Endodermal cell (in vitro differentiated cells): ENCODE measurements around the gene SERTM1. TPM values are rescaled to one million over a fixed set of nuclear protein-coding genes. Genes with fewer than 3 reads are reported as not detected.

ENCODE experiments used
- DNase-seq: peaks from one replicate; pipeline ENCODE4 v3.0.0-alpha.2; 2017
- H3K27ac ChIP-seq: 2 replicates; pipeline ENCODE4 v1.5.1; 2013; ENCODE audit warnings: mild to moderate bottlenecking, low read depth, low read length, moderate library complexity
- H3K27me3 ChIP-seq: 2 replicates; pipeline ENCODE4 v1.6.1; 2013; ENCODE audit warnings: mild to moderate bottlenecking, low read length, moderate library complexity; ENCODE audit not compliant: insufficient read depth, control insufficient read depth, poor library complexity, severe bottlenecking
- H3K36me3 ChIP-seq: 2 replicates; pipeline ENCODE4 v1.7.0; 2013; ENCODE audit warnings: mild to moderate bottlenecking, low read length, moderate library complexity; ENCODE audit not compliant: control insufficient read depth, insufficient read depth
- H3K4me1 ChIP-seq: one replicate; pipeline ENCODE4 v1.7.0; 2013; ENCODE audit warnings: low read length; ENCODE audit not compliant: control insufficient read depth, insufficient read depth
- H3K4me3 ChIP-seq: 2 replicates; pipeline ENCODE4 v1.5.1; 2013; ENCODE audit warnings: mild to moderate bottlenecking, low read length, moderate library complexity
- H3K9ac ChIP-seq: 2 replicates; pipeline ENCODE4 v1.6.1; 2013; ENCODE audit warnings: mild to moderate bottlenecking, low read length, moderate library complexity; ENCODE audit not compliant: poor library complexity, severe bottlenecking; ENCODE audit errors: extremely low read depth
- H3K9me3 ChIP-seq: 2 replicates; pipeline ENCODE4 v1.6.1; 2013; ENCODE audit warnings: mild to moderate bottlenecking, low read length, moderate library complexity; ENCODE audit not compliant: control insufficient read depth
- H3K27ac Mint-ChIP-seq: 2 replicates; pipeline ENCODE4 v1.8.0; 2020; ENCODE audit warnings: mixed read lengths
- H3K27me3 Mint-ChIP-seq: 2 replicates; pipeline ENCODE4 v1.8.0; 2021; ENCODE audit warnings: mild to moderate bottlenecking, mixed read lengths; ENCODE audit not compliant: insufficient read depth
- H3K36me3 Mint-ChIP-seq: 2 replicates; pipeline ENCODE4 v1.8.0; 2020; ENCODE audit warnings: low read depth, mixed read lengths
- H3K4me1 Mint-ChIP-seq: 2 replicates; pipeline ENCODE4 v1.8.0; 2020; ENCODE audit warnings: mixed read lengths
- H3K4me3 Mint-ChIP-seq: 2 replicates; pipeline ENCODE4 v1.8.0; 2020; ENCODE audit warnings: mild to moderate bottlenecking, moderate library complexity, mixed read lengths
- H3K9me3 Mint-ChIP-seq: 2 replicates; pipeline ENCODE4 v1.8.0; 2020; ENCODE audit warnings: mild to moderate bottlenecking, mixed read lengths
- WGBS, 2 experiments: methylation state at CpG; one replicate each; pipeline versions ENCODE4 v1.1.5 to v1.1.7; 2013; ENCODE audit warnings: missing lambda C conversion rate in 2 of 2, mixed read lengths in 1 of 2; ENCODE audit not compliant: insufficient coverage in 1 of 2, insufficient read length in 1 of 2; 5-methylcytosine and 5-hydroxymethylcytosine counted together
- total RNA-seq, 2 donors: library from RNA; stranded (reverse); fragmentation: NEBNext Ultra II Directional in 1 of 2; extraction: Animal tissue kit (Norgen Biotek cat#: 25700) in 1 of 2; gene quantifications; 2 replicates in 1 of 2; 3 replicates in 1 of 2; pipeline ENCODE4 v1.2.1, GENCODE V29; 2021
- TF ChIP-seq, protein P1 (sequence below): fragments of 200-600 bp; sonication (generic); conservative IDR thresholded peaks from 2 replicates; pipeline ENCODE4 v1.5.0; 2021; ENCODE audit warnings: antibody characterized with exemption, mild to moderate bottlenecking

SERTM1 gene
- total RNA-seq, 2 donors from 2014 or later, result 0.13 TPM; not detected in 1

DNA sequence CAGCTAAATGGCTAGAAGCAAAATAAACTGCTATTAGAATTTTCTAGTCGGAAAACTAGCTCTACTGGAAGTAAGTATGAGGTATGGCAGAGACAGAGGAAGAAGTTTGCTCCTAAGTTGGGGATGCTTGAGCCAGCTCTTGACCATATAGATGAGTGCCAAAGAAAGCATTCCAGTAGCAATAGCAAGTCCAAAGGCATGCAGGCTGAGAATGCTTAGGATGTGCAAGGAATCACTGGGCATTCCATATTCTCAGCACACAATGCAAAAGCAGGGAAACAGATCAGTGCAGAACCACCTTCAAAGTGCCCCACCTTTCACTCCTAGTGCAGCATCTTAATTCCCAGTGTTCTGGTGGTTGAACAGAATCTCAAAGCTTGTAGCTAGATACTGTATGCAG, 32.9 kb downstream of the SERTM1 start:
- Histone ChIP-seq H3K27me3 (no peaks in the 10 kb centered on the region), H3K4me3 (no peak overlapping the region), H3K9ac (no peak overlapping the region), H3K36me3 (no peaks in the 10 kb centered on the region), H3K27ac (no peak overlapping the region), H3K4me1 (peaks cover 2% of the 10 kb centered on the region), H3K9me3 (no peaks in the 10 kb centered on the region)
- Mint-ChIP-seq H3K27ac (no peak overlapping the region), H3K27me3 (no peaks in the 10 kb centered on the region), H3K36me3 (no peaks in the 10 kb centered on the region), H3K9me3 (no peaks in the 10 kb centered on the region), H3K4me1 (peaks cover 6% of the 10 kb centered on the region), H3K4me3 (no peak overlapping the region)
- TF ChIP-seq, protein P1, sequence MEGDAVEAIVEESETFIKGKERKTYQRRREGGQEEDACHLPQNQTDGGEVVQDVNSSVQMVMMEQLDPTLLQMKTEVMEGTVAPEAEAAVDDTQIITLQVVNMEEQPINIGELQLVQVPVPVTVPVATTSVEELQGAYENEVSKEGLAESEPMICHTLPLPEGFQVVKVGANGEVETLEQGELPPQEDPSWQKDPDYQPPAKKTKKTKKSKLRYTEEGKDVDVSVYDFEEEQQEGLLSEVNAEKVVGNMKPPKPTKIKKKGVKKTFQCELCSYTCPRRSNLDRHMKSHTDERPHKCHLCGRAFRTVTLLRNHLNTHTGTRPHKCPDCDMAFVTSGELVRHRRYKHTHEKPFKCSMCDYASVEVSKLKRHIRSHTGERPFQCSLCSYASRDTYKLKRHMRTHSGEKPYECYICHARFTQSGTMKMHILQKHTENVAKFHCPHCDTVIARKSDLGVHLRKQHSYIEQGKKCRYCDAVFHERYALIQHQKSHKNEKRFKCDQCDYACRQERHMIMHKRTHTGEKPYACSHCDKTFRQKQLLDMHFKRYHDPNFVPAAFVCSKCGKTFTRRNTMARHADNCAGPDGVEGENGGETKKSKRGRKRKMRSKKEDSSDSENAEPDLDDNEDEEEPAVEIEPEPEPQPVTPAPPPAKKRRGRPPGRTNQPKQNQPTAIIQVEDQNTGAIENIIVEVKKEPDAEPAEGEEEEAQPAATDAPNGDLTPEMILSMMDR, result no peak
- 83% methylated on average over 1 of the region's 1 CpG; no CpG with 5 or more reads in 1 of the 2 experiments for WGBS, 2 experiments
- no peak for DNase-seq

DNA sequence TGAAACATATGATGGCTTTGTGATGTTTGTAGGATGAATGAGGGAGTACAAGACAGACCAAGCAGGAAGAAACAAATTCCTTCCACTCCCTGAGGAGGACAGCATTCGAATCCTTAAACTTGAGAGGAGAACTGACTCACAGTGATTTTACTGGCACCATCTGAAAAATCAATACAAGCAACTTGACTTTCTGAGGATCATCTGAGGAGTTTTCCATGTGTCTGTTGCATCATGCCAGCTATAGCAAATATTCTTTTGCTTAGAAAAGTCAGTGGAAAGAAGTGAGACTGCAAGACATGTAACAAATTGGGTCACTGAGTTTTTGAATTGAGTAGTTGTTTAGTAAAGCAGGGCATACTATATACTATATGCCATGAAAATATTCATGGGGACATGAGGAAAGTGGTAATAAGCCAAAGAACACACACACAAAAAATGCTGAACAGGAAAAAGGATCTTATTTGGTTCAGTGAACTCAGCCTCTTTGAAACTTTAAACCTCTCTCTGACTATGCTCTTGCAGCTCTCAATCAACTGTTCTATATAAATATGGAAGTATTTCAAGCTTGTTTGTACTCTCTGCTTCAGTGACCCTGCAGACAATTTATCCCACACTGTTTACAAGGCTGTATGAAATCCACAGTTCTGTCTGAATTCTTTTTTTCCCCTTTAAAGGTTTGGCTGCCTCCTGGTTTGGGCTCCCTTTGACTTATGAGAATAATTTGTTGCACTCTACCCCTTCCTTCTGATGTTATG, 35.5 kb downstream of the SERTM1 start:
- TF ChIP-seq, protein P1, result no peak
- H3K27ac ChIP-seq, result no peak overlapping the region
- H3K9me3 Mint-ChIP-seq, result no peaks in the 10 kb centered on the region
- WGBS, 2 experiments, result 75 to 90% methylated on average over 1 of the region's 1 CpG
- no peak for DNase-seq
- no peaks in the 10 kb centered on the region for H3K36me3 Mint-ChIP-seq
- H3K27me3 Mint-ChIP-seq, result no peaks in the 10 kb centered on the region
- H3K4me3 Mint-ChIP-seq, result no peak overlapping the region
- no peaks in the 10 kb centered on the region for H3K27me3 ChIP-seq
- no peak overlapping the region for H3K9ac ChIP-seq
- no peaks in the 10 kb centered on the region for H3K4me1 ChIP-seq
- H3K9me3 ChIP-seq, result no peaks in the 10 kb centered on the region
- H3K4me1 Mint-ChIP-seq, result peaks cover 3% of the 10 kb centered on the region
- no peak overlapping the region for H3K27ac Mint-ChIP-seq
- no peaks in the 10 kb centered on the region for H3K36me3 ChIP-seq
- no peak overlapping the region for H3K4me3 ChIP-seq

DNA sequence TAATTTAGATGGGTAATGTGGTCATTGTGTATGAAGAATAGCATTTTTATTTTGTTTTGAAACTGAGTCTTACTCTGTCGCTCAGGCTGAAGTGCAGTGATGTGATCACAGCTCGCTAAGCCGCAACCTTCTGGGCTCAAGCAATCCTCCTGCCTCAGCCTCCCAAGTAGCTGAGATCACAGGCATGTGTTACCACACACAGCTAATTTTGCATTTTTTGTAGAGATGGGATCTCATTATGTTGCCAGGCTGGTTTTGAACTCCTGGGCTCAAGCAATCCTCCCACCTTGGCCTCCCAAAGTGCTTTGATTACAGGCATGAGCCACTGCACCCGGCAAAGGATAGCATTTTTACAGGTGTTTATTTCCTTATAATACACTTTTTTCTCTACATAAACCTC, 36.6 kb downstream of the SERTM1 start:
- 95 to 100% methylated on average over 2 to 4 of the region's 4 CpGs for WGBS, 2 experiments
- DNase-seq, result no peak
- H3K27ac ChIP-seq, result no peak overlapping the region

More for the DNA sequence above, 36.6 kb downstream of the SERTM1 start:
- Histone ChIP-seq H3K9ac (no peak overlapping the region), H3K9me3 (no peaks in the 10 kb centered on the region), H3K36me3 (no peaks in the 10 kb centered on the region), H3K4me3 (no peak overlapping the region), H3K4me1 (no peaks in the 10 kb centered on the region), H3K27me3 (no peaks in the 10 kb centered on the region)
- H3K27me3 Mint-ChIP-seq, result no peaks in the 10 kb centered on the region
- H3K27ac Mint-ChIP-seq, result no peak overlapping the region
- H3K36me3 Mint-ChIP-seq, result no peaks in the 10 kb centered on the region
- no peaks in the 10 kb centered on the region for H3K9me3 Mint-ChIP-seq
- no peak overlapping the region for H3K4me3 Mint-ChIP-seq
- TF ChIP-seq, protein P1, result no peak
- peaks cover 3% of the 10 kb centered on the region for H3K4me1 Mint-ChIP-seq
